Panc1 (cell line): ENCODE results near the gene ABCG8. TPM values are rescaled to one million over a fixed set of nuclear protein-coding genes. Genes with fewer than 3 reads are reported as not detected.

Experiments used
- ATAC-seq: fragments of 200-7000 bp; cut with Tn5 transposase; 2 replicates; pipeline ENCODE4 v1.9.1; 2020; ENCODE audit warnings: mild to moderate bottlenecking, moderate library complexity
- BruUV-seq: library from RNA; stranded (reverse); fragments of 400-500 nt; replicated peaks from 2 replicates; lab custom pipeline; 2021; lab: Mats Ljungman, UMichigan
- CTCF ChIA-PET: fragments of 300-600 bp; sonication (Branson Sonifier 250); formaldehyde crosslinking; loops from one replicate; lab custom pipeline; 2022; ENCODE audit warnings: antibody characterized with exemption; lab: Charles Lee
- POLR2A ChIA-PET: fragments of 300-600 bp; sonication (Branson Sonifier 250); formaldehyde crosslinking; loops from one replicate; lab custom pipeline; 2022; ENCODE audit warnings: antibody characterized with exemption; lab: Charles Lee
- DNase-seq: peaks from one replicate; pipeline ENCODE4 v3.0.0-alpha.2; 2010; ENCODE audit warnings: low read depth, low spot score
- H3K27ac ChIP-seq: 2 replicates; pipeline ENCODE4 v1.5.1; 2011; ENCODE audit warnings: mild to moderate bottlenecking, low read length, inconsistent platforms
- H3K27me3 ChIP-seq: fragments of 200-500 bp; sonication (Bioruptor generic); 2 replicates; pipeline ENCODE4 v1.6.0; 2014; ENCODE audit warnings: low read length, inconsistent platforms; ENCODE audit not compliant: control insufficient read depth, insufficient read depth
- H3K36me3 ChIP-seq: fragments of 200-500 bp; sonication (Bioruptor generic); 2 replicates; pipeline ENCODE4 v1.5.1; 2014; ENCODE audit warnings: inconsistent platforms, mild to moderate bottlenecking, low read length, moderate library complexity; ENCODE audit not compliant: control insufficient read depth, insufficient read depth
- H3K4me1 ChIP-seq: 2 replicates; pipeline ENCODE4 v1.5.1; 2011; ENCODE audit warnings: inconsistent platforms, mild to moderate bottlenecking, low read length, moderate library complexity; ENCODE audit not compliant: control insufficient read depth, insufficient read depth
- H3K4me3 ChIP-seq, 2 experiments: 2 replicates each; pipeline ENCODE4 v1.5.1; 2011 to 2012; ENCODE audit warnings: low read depth in 2 of 2, low read length in 2 of 2, mild to moderate bottlenecking in 2 of 2, inconsistent platforms in 1 of 2, moderate library complexity in 1 of 2
- H3K9me3 ChIP-seq: fragments of 200-500 bp; sonication (Bioruptor generic); 2 replicates; pipeline ENCODE4 v1.5.1; 2014; ENCODE audit warnings: low read depth, mild to moderate bottlenecking, inconsistent platforms, low read length, moderate library complexity; ENCODE audit not compliant: control insufficient read depth, insufficient read depth
- CTCF ChIP-seq: fragments of 450-650 bp; IDR thresholded peaks from 2 replicates; pipeline ENCODE4 v1.5.1; 2017; ENCODE audit warnings: mild to moderate bottlenecking
- POLR2AphosphoS5 ChIP-seq: IDR thresholded peaks from 2 replicates; pipeline ENCODE4 v1.6.1; 2012; ENCODE audit warnings: mild to moderate bottlenecking, low read depth, low read length, moderate library complexity
- SIN3A ChIP-seq: IDR thresholded peaks from 2 replicates; pipeline ENCODE4 v1.6.1; 2012; ENCODE audit warnings: low read depth, mild to moderate bottlenecking, low read length, moderate library complexity, borderline replicate concordance; ENCODE audit not compliant: insufficient read depth
- TCF7L2 ChIP-seq: IDR thresholded peaks from 2 replicates; pipeline ENCODE4 v1.6.1; 2011; ENCODE audit warnings: mild to moderate bottlenecking, low read depth, low read length, inconsistent platforms
- in situ Hi-C: cut with HindIII; loops from 2 replicates; pipeline ENCODE4 v1.10.0; 2016; ENCODE audit warnings: low sequenced_read_pairs, low pct_unique_long_range_greater_than_20kb
- intact Hi-C: fragments of 100-400 bp; cut with micrococcal nuclease; formaldehyde crosslinking; loops from one replicate; pipeline ENCODE4 v1.10.0; 2022; ENCODE audit not compliant: unreplicated experiment
- total RNA-seq: library from RNA; stranded (reverse); gene quantifications from one replicate; pipeline ENCODE4 v1.2.1, GENCODE V29; 2021; ENCODE audit not compliant: unreplicated experiment
- TF ChIP-seq, protein P1 (sequence below), 2 experiments: IDR thresholded peaks; 2 replicates each; pipeline ENCODE4 v1.6.1; 2011 to 2012; ENCODE audit warnings: low read depth in 2 of 2, control low read depth in 1 of 2, low read length in 1 of 2, mild to moderate bottlenecking in 1 of 2, moderate library complexity in 1 of 2; ENCODE audit not compliant: insufficient read depth in 1 of 2

Gene ABCG8
- total RNA-seq, 1 experiment from 2014 or later = 0.03 TPM

DNA sequence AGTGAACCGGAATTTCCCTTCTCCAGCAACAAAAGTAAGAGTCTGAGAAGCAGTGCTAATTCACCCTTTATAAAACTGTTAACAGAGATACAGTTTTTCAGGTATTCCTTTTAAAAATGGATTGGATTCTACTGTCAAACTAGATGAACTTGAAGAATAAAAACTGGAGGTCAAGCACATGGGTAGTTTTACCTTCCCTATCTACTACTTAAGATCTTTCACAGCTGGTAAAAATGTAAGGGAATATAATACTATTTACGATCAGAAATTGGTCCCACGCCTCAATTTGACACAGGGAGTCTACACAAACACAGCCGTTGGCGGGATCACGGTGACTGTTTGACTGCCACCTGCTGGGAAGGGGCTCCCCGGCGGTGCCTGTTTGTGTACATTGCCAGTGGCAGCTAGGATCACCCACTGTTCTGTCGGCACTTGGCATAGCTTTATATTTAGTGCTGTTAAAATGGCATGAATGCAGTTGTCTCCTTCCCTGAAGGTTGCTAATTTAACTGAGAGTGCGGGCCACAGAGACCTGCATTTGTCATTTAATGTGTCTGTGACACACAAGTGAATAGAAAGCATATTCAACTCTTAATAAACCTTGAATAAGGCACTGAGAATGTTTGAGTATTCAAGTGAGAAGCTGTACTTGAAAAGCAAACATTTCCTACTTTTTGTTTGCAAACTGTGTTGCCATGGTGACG, 59.5 kb downstream of the ABCG8 start:
- H3K4me3 ChIP-seq = no peak overlapping the region
- TF ChIP-seq, protein P1, sequence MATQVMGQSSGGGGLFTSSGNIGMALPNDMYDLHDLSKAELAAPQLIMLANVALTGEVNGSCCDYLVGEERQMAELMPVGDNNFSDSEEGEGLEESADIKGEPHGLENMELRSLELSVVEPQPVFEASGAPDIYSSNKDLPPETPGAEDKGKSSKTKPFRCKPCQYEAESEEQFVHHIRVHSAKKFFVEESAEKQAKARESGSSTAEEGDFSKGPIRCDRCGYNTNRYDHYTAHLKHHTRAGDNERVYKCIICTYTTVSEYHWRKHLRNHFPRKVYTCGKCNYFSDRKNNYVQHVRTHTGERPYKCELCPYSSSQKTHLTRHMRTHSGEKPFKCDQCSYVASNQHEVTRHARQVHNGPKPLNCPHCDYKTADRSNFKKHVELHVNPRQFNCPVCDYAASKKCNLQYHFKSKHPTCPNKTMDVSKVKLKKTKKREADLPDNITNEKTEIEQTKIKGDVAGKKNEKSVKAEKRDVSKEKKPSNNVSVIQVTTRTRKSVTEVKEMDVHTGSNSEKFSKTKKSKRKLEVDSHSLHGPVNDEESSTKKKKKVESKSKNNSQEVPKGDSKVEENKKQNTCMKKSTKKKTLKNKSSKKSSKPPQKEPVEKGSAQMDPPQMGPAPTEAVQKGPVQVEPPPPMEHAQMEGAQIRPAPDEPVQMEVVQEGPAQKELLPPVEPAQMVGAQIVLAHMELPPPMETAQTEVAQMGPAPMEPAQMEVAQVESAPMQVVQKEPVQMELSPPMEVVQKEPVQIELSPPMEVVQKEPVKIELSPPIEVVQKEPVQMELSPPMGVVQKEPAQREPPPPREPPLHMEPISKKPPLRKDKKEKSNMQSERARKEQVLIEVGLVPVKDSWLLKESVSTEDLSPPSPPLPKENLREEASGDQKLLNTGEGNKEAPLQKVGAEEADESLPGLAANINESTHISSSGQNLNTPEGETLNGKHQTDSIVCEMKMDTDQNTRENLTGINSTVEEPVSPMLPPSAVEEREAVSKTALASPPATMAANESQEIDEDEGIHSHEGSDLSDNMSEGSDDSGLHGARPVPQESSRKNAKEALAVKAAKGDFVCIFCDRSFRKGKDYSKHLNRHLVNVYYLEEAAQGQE (IDR thresholded peaks at IDR 0.05; ENCODE audit: insufficient read depth in 1 of 2, low read depth in 2 of 2, low read length in 1 of 2) = no peak
- TF ChIP-seq CTCF = peak; percentile 64
- POLR2A ChIA-PET = no interaction called here
- H3K27me3 ChIP-seq = no peaks in the 10 kb centered on the region
- in situ Hi-C loops (no loop called here), intact Hi-C loops (no loop called here)
- DNase-seq (no peak), ATAC-seq (peak; percentile 64; the same call in 1 of the 2 replicates)
- H3K4me1 ChIP-seq = peaks cover 11% of the 10 kb centered on the region
- H3K36me3 ChIP-seq = peaks cover 88% of the 10 kb centered on the region
- no peaks in the 10 kb centered on the region for H3K9me3 ChIP-seq
- CTCF ChIA-PET = interaction anchor here (0.6 kb wide), 1 partner anchor 14 kb away, joined by 3 read pairs; no protein-coding TSS in a partner anchor
- H3K27ac ChIP-seq = no peak overlapping the region
- no TSS peak for BruUV-seq

GRCh38 chr2:43898838-43899346, 60.1 kb downstream of the ABCG8 start:
- Histone ChIP-seq H3K9me3 (no peaks in the 10 kb centered on the region), H3K4me3 (no peak overlapping the region), H3K27me3 (no peaks in the 10 kb centered on the region), H3K36me3 (peaks cover 82% of the 10 kb centered on the region), H3K4me1 (peaks cover 11% of the 10 kb centered on the region), H3K27ac (no peak overlapping the region)
- peak; percentile 32; the same call in 1 of the 2 replicates for ATAC-seq
- in situ Hi-C loops = no loop called here
- POLR2A ChIA-PET = no interaction called here
- no peak for DNase-seq
- intact Hi-C loops = no loop called here
- CTCF ChIA-PET = no interaction called here
- no TSS peak for BruUV-seq
- TF ChIP-seq, protein P1 (IDR thresholded peaks at IDR 0.05; ENCODE audit: insufficient read depth in 1 of 2, low read depth in 2 of 2, low read length in 1 of 2) = no peak
- TF ChIP-seq POLR2AphosphoS5 (no peak), CTCF (no peak), SIN3A (no peak), TCF7L2 (no peak)
